H4 (cell line): ENCODE results near the gene GPR173. TPM values are rescaled to one million over a fixed set of nuclear protein-coding genes. Genes with fewer than 3 reads are reported as not detected.

Experiments used
- DNase-seq: peaks from one replicate; pipeline ENCODE4 v3.0.0-alpha.2; 2015; ENCODE audit warnings: low spot score
- total RNA-seq: library from RNA; depleted of rRNA; stranded (reverse); fragments of >200 nt; shearing (Covaris generic); gene quantifications from 2 replicates; pipeline ENCODE4 v1.2.3, GENCODE V29; 2014; rRNA removed

The GPR173 gene
- total RNA-seq, 1 experiment from 2014 or later = 0.72 TPM

DNA sequence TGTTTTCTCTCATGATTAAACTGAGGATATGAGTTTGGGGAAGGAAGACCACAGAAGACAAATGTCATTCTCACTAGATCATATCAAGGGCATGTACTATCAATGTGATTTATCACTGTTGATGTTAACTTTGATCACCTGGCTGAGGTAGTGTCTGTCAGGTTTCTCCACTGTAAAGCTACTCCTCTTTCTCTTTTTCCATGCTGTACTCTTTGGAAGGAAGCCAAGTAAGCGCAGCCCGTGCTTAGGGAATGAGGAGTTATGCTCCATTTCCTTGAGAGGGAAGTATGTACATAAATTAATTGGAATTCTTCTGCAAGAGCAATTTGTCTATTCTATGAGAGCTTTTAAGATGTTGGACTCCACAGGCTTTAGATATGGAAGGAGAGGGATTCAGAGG, 41.3 kb downstream of the GPR173 start:
- DNase-seq = no peak

GRCh38 chrX:53091354-53091753, 42.8 kb downstream of the GPR173 start:
- DNase-seq = no peak

DNA sequence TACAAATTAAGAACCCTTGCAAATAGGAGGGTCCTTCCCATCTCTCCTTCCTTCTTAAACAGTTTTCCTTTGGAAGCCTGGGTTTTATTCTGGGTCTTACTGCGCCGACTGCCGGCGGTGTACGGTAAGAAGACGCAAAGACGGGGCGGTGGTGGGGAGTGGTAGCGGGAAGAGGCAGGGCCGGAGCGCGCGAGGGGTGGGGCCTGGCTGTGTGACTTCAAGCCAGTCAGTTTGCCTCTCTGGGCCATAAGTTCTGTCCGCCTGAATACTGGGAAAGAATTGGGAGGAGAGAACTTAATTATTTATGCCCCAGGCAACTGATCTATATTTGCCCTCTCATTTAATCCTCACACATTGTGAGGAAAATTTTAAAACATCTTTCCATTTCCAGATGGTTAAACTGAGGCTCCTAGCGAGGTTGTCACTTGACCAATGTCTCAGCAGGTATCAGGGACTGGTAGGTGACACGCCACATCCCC, 44.6 kb downstream of the GPR173 start:
- peak; percentile 83 for DNase-seq

DNA sequence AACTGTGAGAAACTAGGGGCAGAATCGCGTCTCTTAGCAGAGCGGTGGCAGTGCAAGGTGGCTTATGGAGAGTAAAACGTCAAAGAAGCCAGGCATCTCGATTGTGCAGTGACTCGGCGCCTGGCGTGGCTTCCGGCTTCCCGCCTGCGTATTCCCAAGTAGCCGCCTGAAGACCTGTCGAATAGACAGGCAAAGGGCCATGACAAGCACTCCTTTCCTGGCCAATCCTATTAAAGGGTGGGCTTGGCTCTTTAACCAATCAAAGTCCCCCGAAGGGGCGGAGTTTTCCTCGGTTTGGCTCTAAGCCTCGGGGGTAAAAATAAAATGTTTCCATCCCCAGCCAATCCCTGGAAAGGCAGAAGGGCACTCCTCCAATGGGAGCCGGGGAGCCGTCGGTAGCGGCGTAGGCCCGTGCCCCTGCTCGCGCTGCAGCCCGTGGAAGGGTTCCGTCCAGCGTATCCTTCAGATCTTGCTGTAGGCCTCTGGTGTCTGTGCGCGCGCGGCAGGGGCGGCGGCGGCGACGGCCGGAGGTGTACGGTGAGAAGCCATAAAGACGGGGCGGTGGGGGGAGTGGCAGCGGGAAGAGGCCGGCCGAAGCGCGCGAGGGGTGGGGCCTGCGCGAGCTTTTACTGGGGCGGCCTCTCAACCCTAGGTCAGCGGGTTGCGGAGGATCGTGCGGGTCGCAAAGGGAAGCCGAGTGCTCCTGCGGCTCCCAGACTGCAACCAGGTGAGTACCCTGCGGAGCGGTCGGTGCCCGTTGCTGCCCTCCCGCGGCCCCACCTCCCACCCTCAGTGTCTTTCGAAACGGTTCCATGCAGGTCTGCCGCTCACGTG, 45.4 kb downstream of the GPR173 start, which contains the start of gene KANTR:
Gene KANTR (plus strand): TSS at position 395 of the 834 bp plus-strand sequence. CDS start 30,131 bp downstream, outside the sequence.
- peak; percentile 95 for DNase-seq

GRCh38 chrX:53094582-53094905, 46.0 kb downstream of the GPR173 start:
- no peak for DNase-seq

DNA sequence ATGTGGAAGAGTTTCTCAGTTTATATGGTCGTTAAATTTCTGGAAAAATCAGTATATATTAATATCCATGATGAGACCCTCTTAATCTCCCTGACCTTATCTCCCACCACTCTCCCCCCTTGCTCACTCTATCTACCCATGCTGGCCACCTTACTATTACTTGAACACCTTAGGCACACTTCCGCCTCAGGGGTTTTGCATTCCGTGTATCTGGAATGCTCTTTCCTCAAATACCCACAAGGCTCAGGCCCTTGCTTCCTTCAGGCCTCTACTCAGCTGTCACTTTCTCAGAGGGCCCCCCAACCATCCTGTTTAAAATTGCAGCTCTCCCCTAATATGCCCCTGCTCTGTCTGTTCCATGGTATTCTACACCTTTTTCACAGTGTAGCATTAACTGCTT, 47.2 kb downstream of the GPR173 start:
- no peak for DNase-seq

DNA sequence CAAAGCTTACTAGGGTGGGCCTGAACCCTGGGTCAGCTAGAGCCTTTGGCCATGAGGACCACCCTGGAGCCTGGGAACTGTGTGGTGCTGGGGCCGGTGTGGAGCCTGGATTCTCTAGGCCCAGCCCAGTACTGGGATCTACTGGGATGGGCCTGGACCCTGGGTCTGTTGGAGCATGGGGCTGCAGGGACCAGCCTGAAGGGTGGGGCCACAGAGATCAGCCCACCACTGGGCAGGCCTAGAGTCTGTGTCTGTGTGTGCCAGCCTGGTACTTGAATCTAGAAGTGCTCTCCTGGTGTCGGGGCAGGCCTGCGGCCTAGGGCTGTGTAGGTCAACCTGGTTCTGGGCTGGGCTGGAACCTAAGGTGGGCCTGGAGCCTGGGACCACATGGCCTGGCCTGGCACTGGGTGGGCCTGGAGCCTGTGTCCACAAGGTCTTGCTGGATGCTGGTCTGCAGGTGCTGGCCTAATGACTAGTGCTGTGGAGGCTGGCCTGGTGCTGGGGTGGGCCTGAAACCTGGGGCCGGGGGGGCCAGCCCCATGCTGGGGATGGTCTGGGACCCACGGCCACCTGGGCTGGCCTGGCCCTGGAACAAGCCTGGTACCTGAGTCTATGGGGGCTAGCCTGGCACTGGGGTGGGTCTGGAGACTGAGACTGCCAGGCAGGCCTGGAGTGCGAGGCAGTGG, 66.4 kb downstream of the GPR173 start:
- DNase-seq = no peak

GRCh38 chrX:53115550-53115874, 66.9 kb downstream of the GPR173 start:
- no peak for DNase-seq

- DNase-seq = no peak
Observed at GRCh38 chrX:53116101-53116500, 67.5 kb downstream of the GPR173 start.

DNA sequence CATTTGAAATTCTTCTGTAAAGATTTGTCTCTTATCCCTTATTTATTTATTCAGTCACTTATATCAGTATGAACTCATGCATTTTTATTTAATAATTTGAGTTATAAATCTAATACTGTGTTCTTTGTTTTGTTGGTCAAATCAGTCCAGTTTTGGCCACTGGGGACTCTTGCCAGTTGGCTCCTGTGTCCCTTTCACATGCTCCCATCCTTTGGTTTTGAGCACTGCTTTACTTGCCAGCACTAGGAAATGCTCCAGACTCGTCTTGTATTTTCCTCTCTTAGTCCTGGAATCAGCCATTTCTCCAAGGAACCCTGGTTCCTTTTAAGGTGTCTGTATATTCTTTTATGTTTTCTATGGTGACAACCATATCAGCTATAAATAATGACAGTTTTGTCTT, 73.4 kb downstream of the GPR173 start:
- no peak for DNase-seq

DNA sequence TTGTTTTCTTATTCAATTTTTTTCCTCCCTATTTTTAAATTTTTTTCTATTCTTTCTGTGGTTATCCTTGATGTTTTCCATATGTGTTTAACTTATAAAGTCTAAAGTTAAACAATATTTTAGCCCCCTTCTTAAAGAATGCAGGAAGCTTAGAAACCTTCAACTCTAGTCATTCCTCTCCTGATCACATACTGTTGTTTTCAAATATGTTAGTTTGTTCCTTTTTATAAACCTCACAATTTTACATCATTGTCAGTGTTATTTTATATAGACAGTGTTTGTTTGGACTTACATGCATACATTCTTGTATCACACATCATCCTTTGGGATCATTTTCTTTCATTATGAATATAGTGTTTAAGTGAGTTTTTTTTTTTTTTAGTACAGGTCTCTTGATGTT, 76.9 kb downstream of the GPR173 start:
- DNase-seq = no peak

DNA sequence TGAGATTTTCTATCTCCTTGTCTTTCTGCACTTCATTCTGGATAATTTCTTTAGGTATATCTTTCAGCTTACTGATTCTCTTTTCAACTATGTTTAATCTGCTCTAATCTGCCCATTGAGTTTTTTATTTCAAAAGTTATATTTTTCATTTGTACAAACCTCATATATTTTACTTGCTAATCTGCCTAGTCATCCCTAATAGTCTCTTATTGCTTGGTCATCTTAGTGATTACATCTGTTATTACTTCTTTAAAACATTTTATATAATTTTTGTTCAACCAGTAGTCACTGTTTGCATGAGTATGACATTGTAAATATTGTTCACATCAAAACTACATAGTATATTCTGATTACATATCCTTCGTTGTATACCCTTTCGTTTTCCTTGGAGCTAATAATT, 77.8 kb downstream of the GPR173 start:
- no peak for DNase-seq

GRCh38 chrX:53128097-53128749, 79.6 kb downstream of the GPR173 start:
- no peak for DNase-seq

Other genes with a start within 250 kb of the GPR173 start
- not detected in 2 replicates for gene XAGE5, start 237.5 kb upstream of the GPR173 start, total RNA-seq
- gene XAGE3, start 180.7 kb upstream of the GPR173 start, total RNA-seq = 3.9 TPM in 1 of 2 replicates, not detected in the other
- gene FAM156B, start 151.5 kb upstream of the GPR173 start, total RNA-seq = 0.66 and 5.8 TPM in 2 replicates
- 9.5 and 11.5 TPM in 2 replicates for gene FAM156A, start 90.3 kb upstream of the GPR173 start, total RNA-seq
- gene TSPYL2, start 33.6 kb downstream of the GPR173 start, total RNA-seq = 7.5 and 10.3 TPM in 2 replicates
- gene KANTR, start 45.4 kb downstream of the GPR173 start, total RNA-seq = 2.4 and 2.7 TPM in 2 replicates
- 62.1 and 89.6 TPM in 2 replicates for gene KDM5C, start 176.4 kb downstream of the GPR173 start, total RNA-seq
- gene IQSEC2, start 232.8 kb downstream of the GPR173 start, total RNA-seq = 9.3 and 11.9 TPM in 2 replicates